Measurements from ENCODE around the gene STMN1. TPM values are rescaled to one million over a fixed set of nuclear protein-coding genes. Genes with fewer than 3 reads are reported as not detected.
A peak's percentile ranks its signal among the peaks of the same experiment; 100 is the strongest.
"Not testable (repeated sequence)": the region's sequence is repeated elsewhere in the genome, so short reads cannot be mapped to it uniquely, and the experiment has no call there.

STMN1 gene
- polyA plus RNA-seq, 1 donor from 2014 or later = 1,950 TPM

DNA sequence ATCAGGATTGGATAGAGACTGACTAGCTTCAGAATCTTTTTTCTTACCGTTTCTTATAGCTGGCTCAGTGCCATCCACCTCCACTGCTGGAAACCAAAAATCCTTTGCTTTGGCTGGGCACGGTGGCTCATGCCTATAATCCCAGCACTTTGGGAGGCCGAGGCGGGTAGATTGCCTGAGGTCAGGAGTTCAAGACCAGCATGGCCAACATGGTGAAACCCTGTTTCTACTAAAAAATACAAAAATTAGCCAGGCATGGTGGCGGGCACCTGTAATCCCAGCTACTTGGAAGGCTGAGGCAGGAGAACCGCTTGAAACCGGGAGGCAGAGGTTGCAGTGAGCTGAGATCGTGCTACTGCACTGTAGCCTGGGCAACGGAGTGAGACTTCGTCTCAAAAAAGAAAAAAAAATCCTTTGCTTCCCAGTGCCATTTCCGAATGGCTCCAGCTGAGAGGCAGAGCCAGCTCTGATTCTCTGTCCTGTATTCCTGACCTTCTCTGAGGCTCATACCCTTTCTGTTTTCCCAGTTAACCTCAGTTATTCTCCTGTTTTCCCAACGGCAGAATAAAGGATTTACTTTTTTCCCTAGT, 26.7 kb upstream of the STMN1 start:
- H4K20me1 ChIP-seq (ENCODE audit: insufficient read depth); H3K9me2 ChIP-seq (ENCODE audit: insufficient read depth, low read length); H3K79me2 ChIP-seq (replicated peaks; ENCODE audit: insufficient read depth, low read length); H3K9me3 ChIP-seq (ENCODE audit: low read length); H3F3A ChIP-seq (ENCODE audit: insufficient read depth, low read length, poor library complexity, severe bottlenecking); H3K4me2 ChIP-seq (ENCODE audit: low read length); H3K4me3 ChIP-seq (ENCODE audit: low read length); H3K27me3 ChIP-seq (ENCODE audit: insufficient read depth, low read depth, low read length); H3K9ac ChIP-seq (ENCODE audit: low read length); H3K36me3 ChIP-seq (ENCODE audit: insufficient read depth, low read length); H2AFZ ChIP-seq (ENCODE audit: low read depth, low read length): not testable (repeated sequence)
- peak overlapping the region; percentile 10 for H3K27ac ChIP-seq (ENCODE audit: low read length)

DNA sequence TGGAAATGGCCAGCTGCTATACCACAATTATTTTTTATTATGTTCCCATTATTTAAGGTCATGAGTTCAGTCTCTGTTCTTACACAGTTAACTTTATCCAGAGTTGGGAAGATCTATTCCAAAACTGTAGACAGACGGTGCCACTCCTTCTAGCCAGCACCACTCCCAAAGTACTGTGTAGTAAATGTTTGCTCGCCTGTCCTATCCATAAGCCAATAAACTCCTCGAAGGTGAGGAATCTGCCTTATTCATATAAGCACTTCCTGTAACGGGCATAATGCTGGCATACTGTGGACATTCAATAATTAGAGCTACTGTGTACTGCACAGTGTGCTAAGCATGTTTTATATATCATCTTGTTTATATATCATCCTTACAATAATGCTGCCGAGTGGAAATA, 26.1 kb upstream of the STMN1 start:
- H3K4me2 ChIP-seq (ENCODE audit: low read length) = no peak overlapping the region
- H3K36me3 ChIP-seq (ENCODE audit: insufficient read depth, low read length) = no peaks in the 10 kb centered on the region
- H3K79me2 ChIP-seq (replicated peaks; ENCODE audit: insufficient read depth, low read length) = no peaks in the 10 kb centered on the region
- H3K9me2 ChIP-seq (ENCODE audit: insufficient read depth, low read length) = no peaks in the 10 kb centered on the region
- TF ChIP-seq EZH2 (IDR thresholded peaks at IDR 0.05; ENCODE audit: borderline replicate concordance, insufficient read depth, low read length, poor library complexity, severe bottlenecking) (no peak), MXI1 (conservative IDR thresholded peaks at IDR 0.05; ENCODE audit: poor library complexity, severe bottlenecking) (no peak), SMC3 (conservative IDR thresholded peaks at IDR 0.05; ENCODE audit: poor library complexity) (no peak), RAD21 (conservative IDR thresholded peaks at IDR 0.05) (no peak), POLR2AphosphoS5 (IDR thresholded peaks at IDR 0.05) (no peak)
- TF ChIP-seq, protein P1, sequence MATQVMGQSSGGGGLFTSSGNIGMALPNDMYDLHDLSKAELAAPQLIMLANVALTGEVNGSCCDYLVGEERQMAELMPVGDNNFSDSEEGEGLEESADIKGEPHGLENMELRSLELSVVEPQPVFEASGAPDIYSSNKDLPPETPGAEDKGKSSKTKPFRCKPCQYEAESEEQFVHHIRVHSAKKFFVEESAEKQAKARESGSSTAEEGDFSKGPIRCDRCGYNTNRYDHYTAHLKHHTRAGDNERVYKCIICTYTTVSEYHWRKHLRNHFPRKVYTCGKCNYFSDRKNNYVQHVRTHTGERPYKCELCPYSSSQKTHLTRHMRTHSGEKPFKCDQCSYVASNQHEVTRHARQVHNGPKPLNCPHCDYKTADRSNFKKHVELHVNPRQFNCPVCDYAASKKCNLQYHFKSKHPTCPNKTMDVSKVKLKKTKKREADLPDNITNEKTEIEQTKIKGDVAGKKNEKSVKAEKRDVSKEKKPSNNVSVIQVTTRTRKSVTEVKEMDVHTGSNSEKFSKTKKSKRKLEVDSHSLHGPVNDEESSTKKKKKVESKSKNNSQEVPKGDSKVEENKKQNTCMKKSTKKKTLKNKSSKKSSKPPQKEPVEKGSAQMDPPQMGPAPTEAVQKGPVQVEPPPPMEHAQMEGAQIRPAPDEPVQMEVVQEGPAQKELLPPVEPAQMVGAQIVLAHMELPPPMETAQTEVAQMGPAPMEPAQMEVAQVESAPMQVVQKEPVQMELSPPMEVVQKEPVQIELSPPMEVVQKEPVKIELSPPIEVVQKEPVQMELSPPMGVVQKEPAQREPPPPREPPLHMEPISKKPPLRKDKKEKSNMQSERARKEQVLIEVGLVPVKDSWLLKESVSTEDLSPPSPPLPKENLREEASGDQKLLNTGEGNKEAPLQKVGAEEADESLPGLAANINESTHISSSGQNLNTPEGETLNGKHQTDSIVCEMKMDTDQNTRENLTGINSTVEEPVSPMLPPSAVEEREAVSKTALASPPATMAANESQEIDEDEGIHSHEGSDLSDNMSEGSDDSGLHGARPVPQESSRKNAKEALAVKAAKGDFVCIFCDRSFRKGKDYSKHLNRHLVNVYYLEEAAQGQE (IDR thresholded peaks at IDR 0.05; ENCODE audit: borderline replicate concordance) = no peak
- TF ChIP-seq, protein P2, sequence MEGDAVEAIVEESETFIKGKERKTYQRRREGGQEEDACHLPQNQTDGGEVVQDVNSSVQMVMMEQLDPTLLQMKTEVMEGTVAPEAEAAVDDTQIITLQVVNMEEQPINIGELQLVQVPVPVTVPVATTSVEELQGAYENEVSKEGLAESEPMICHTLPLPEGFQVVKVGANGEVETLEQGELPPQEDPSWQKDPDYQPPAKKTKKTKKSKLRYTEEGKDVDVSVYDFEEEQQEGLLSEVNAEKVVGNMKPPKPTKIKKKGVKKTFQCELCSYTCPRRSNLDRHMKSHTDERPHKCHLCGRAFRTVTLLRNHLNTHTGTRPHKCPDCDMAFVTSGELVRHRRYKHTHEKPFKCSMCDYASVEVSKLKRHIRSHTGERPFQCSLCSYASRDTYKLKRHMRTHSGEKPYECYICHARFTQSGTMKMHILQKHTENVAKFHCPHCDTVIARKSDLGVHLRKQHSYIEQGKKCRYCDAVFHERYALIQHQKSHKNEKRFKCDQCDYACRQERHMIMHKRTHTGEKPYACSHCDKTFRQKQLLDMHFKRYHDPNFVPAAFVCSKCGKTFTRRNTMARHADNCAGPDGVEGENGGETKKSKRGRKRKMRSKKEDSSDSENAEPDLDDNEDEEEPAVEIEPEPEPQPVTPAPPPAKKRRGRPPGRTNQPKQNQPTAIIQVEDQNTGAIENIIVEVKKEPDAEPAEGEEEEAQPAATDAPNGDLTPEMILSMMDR (IDR thresholded peaks at IDR 0.05; ENCODE audit: poor library complexity, severe bottlenecking) = no peak
- peaks cover 3% of the 10 kb centered on the region for H3F3A ChIP-seq (ENCODE audit: insufficient read depth, low read length, poor library complexity, severe bottlenecking)
- no peak overlapping the region for H2AFZ ChIP-seq (ENCODE audit: low read depth, low read length)
- H3K27ac ChIP-seq (ENCODE audit: low read length) = no peak overlapping the region
- no peaks in the 10 kb centered on the region for H3K27me3 ChIP-seq (ENCODE audit: insufficient read depth, low read depth, low read length)
- no peak overlapping the region for H3K4me3 ChIP-seq (ENCODE audit: low read length)
- no peak overlapping the region for H3K9ac ChIP-seq (ENCODE audit: low read length)
- H4K20me1 ChIP-seq (ENCODE audit: insufficient read depth) = no peaks in the 10 kb centered on the region
- H3K9me3 ChIP-seq (ENCODE audit: low read length) = no peaks in the 10 kb centered on the region

DNA sequence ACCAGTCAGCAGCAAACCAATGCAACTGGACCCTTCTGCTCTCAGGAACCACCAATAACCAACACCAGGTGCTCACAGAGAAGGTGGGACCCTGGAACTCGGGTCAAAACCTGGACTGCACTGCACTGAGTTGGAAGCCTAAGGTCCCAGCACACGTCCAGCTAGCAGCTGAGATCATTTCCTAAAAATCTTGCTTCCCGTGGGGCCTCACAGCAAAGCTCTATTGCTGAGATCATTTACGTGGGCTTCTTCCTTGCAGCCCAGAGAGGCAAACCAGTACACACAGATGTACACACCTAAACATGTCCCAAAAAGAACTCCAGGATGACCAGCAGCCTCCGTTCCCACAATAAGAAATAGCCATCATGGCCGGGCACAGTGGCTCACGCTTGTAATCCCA, 22.8 kb upstream of the STMN1 start:
- H3K9me3 ChIP-seq (ENCODE audit: low read length) = no peaks in the 10 kb centered on the region
- H3K27ac ChIP-seq (ENCODE audit: low read length) = no peak overlapping the region
- peaks cover 11% of the 10 kb centered on the region for H3F3A ChIP-seq (ENCODE audit: insufficient read depth, low read length, poor library complexity, severe bottlenecking)
- H3K4me3 ChIP-seq (ENCODE audit: low read length) = no peak overlapping the region
- no peak overlapping the region for H3K4me2 ChIP-seq (ENCODE audit: low read length)
- H3K27me3 ChIP-seq (ENCODE audit: insufficient read depth, low read depth, low read length) = no peaks in the 10 kb centered on the region
- TF ChIP-seq TAF1 (IDR thresholded peaks at IDR 0.05; ENCODE audit: low read depth) (no peak), EZH2 (IDR thresholded peaks at IDR 0.05; ENCODE audit: borderline replicate concordance, insufficient read depth, low read length, poor library complexity, severe bottlenecking) (no peak), SMC3 (conservative IDR thresholded peaks at IDR 0.05; ENCODE audit: poor library complexity) (no peak), MXI1 (conservative IDR thresholded peaks at IDR 0.05; ENCODE audit: poor library complexity, severe bottlenecking) (no peak), EP300 (conservative IDR thresholded peaks at IDR 0.05; ENCODE audit: poor library complexity, severe bottlenecking) (no peak), RAD21 (conservative IDR thresholded peaks at IDR 0.05) (no peak)
- TF ChIP-seq, protein P1 (IDR thresholded peaks at IDR 0.05; ENCODE audit: borderline replicate concordance) = no peak
- no peaks in the 10 kb centered on the region for H4K20me1 ChIP-seq (ENCODE audit: insufficient read depth)
- H2AFZ ChIP-seq (ENCODE audit: low read depth, low read length) = no peak overlapping the region
- no peaks in the 10 kb centered on the region for H3K9me2 ChIP-seq (ENCODE audit: insufficient read depth, low read length)
- no peaks in the 10 kb centered on the region for H3K79me2 ChIP-seq (replicated peaks; ENCODE audit: insufficient read depth, low read length)
- H3K9ac ChIP-seq (ENCODE audit: low read length) = no peak overlapping the region
- no peaks in the 10 kb centered on the region for H3K36me3 ChIP-seq (ENCODE audit: insufficient read depth, low read length)
